Neuron (in vitro differentiated cells): Measurements from ENCODE around the gene BPIFB2.
"Not testable (repeated sequence)": the region's sequence is repeated elsewhere in the genome, so short reads cannot be mapped to it uniquely, and the experiment has no call there.

Experiments used
- H2AFZ ChIP-seq: one replicate; pipeline ENCODE4 v1.6.1; 2013; ENCODE audit warnings: low read depth, mild to moderate bottlenecking, inconsistent platforms, low read length, moderate library complexity
- H3K27me3 ChIP-seq: one replicate; pipeline ENCODE4 v1.6.1; 2013; ENCODE audit warnings: low read length; ENCODE audit not compliant: insufficient read depth
- H3K36me3 ChIP-seq: one replicate; pipeline ENCODE4 v1.6.1; 2013; ENCODE audit warnings: low read length; ENCODE audit not compliant: insufficient read depth
- H3K4me1 ChIP-seq: one replicate; pipeline ENCODE4 v1.6.1; 2013; ENCODE audit warnings: low read length; ENCODE audit not compliant: insufficient read depth
- H3K4me3 ChIP-seq: 2 replicates; pipeline ENCODE4 v1.5.1; 2013; ENCODE audit warnings: mild to moderate bottlenecking, low read length, moderate library complexity
- H3K9me3 ChIP-seq: one replicate; pipeline ENCODE4 v1.6.1; 2013; ENCODE audit warnings: low read length

The BPIFB2 gene

DNA sequence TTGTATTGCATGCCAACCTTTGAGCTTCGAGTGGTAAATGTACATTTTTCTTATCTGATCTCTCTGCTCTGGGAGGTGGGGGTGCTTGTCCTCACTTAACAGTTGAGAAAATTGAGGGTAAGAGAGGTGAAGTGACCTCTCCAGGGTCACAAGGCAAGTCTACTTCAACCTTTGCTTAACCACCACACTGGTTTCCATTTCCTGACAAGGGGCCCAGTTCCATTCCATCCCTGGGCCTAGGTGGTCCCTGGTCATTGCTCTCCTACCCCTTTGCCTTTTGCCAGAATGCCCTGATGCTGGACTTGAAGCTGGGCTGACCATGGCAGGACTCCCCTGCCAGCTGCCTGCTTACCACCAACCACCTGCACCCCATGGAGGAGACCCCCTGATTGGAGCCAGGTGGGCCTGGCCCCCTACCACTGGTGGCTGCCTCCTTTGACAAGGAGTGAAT lies 36.3 kb downstream of the BPIFB2 start:
- peaks cover 2% of the 10 kb centered on the region for H3K9me3 ChIP-seq
- H3K4me3 ChIP-seq, result no peak overlapping the region
- no peaks in the 10 kb centered on the region for H3K36me3 ChIP-seq

GRCh38 chr20:33045129-33045721 lies 37.7 kb downstream of the BPIFB2 start:
- not testable (repeated sequence) for H3K4me3 ChIP-seq, H3K27me3 ChIP-seq, H3K4me1 ChIP-seq, H3K36me3 ChIP-seq, H3K9me3 ChIP-seq, H2AFZ ChIP-seq

More for the DNA sequence above, 36.3 kb downstream of the BPIFB2 start:
- Histone ChIP-seq H2AFZ (no peak overlapping the region), H3K4me1 (no peaks in the 10 kb centered on the region), H3K27me3 (no peaks in the 10 kb centered on the region)

- H3K9me3 ChIP-seq, result peaks cover 2% of the 10 kb centered on the region
- no peaks in the 10 kb centered on the region for H3K36me3 ChIP-seq
- no peak overlapping the region for H2AFZ ChIP-seq
- no peaks in the 10 kb centered on the region for H3K27me3 ChIP-seq
- H3K4me3 ChIP-seq, result no peak overlapping the region
- H3K4me1 ChIP-seq, result no peaks in the 10 kb centered on the region
These were observed 38.9 kb downstream of the BPIFB2 start for GRCh38 chr20:33046412-33046811.

GRCh38 chr20:33051333-33051732 lies 43.8 kb downstream of the BPIFB2 start:
- Histone ChIP-seq H3K36me3 (no peaks in the 10 kb centered on the region), H3K27me3 (no peaks in the 10 kb centered on the region), H3K9me3 (no peaks in the 10 kb centered on the region), H3K4me1 (no peaks in the 10 kb centered on the region), H2AFZ (no peak overlapping the region), H3K4me3 (no peak overlapping the region)

DNA sequence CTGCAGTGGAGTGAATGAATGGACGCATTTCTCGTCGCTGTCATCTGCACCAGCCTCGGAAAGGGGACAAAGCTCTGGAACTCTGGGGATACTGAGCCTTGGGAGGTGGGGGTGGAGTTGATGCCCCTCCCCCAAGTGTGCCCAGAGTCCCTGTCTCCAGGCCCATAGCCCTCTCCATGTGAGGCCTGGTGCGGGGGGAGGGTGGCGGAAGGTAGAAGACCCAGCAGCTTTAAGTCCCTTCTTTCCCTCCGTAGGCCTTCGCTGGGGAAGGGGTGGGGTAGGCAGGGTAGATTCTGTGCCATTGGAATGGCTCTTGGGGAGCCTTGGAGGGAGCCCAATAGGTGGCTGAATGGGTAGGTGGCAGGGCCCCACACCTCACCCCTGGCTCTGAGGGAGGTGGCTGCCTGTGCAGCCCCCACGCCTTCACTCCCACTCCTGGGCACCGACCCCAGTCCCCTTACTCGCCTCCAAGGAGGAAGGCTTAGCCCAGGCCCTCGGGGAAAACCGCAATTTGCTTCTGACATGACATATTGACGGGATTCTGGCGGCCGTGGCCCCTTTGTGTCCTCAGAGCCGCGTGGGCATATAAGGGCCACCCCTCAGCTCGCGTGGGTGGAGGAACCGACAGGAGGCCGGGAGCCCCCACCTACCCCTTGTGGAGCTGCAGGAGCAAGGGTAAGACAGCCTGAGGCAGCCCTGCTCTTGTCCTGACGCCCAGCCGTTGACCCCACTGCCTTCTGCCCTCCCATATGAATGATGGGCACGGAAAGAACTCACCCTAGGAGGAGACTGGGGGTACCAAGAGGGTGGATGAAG lies 46.0 kb downstream of the BPIFB2 start, which contains the start of gene BPIFB3:
BPIFB3 (plus strand) TSS at position 613 of the 816 bp plus-strand sequence. CDS start 1,533 bp downstream, outside the sequence.
- Histone ChIP-seq H3K9me3 (no peaks in the 10 kb centered on the region), H3K36me3 (no peaks in the 10 kb centered on the region)

GRCh38 chr20:33054381-33054780 lies 46.9 kb downstream of the BPIFB2 start:
- Histone ChIP-seq H3K4me3 (no peak overlapping the region), H3K36me3 (no peaks in the 10 kb centered on the region), H3K9me3 (no peaks in the 10 kb centered on the region), H3K4me1 (no peaks in the 10 kb centered on the region), H2AFZ (no peak overlapping the region), H3K27me3 (no peaks in the 10 kb centered on the region)

More for the DNA sequence above, 46.0 kb downstream of the BPIFB2 start, which contains the start of gene BPIFB3:
- Histone ChIP-seq H2AFZ (no peak within 1 kb of the TSS), H3K27me3 (no peaks in the 10 kb centered on the region), H3K4me1 (no peaks in the 10 kb centered on the region), H3K4me3 (no peak within 1 kb of the TSS)

GRCh38 chr20:33054791-33055190 lies 47.3 kb downstream of the BPIFB2 start:
- Histone ChIP-seq H3K27me3 (no peaks in the 10 kb centered on the region), H3K9me3 (no peaks in the 10 kb centered on the region), H3K36me3 (no peaks in the 10 kb centered on the region)

DNA sequence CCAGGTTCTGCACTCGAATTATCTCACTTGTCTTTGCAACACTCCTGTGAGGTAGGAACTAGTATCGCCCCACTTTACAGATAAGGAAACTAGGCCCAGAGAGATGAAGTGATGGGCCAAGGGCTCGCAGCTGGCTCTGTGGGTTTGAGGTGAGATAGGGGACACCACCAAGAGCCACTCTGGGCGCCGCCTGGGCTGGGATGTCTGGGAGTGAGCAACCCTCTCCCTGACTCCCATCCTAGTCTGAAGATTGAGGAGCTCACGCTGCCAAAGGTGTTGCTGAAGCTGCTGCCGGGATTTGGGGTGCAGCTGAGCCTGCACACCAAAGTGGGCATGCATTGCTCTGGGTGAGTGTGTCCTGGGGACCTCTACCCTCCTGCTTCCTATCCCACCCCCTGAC lies 51.6 kb downstream of the BPIFB2 start:
- Histone ChIP-seq H3K4me3 (no peak overlapping the region), H3K4me1 (peaks cover 11% of the 10 kb centered on the region), H3K27me3 (no peaks in the 10 kb centered on the region), H2AFZ (no peak overlapping the region), H3K9me3 (no peaks in the 10 kb centered on the region), H3K36me3 (no peaks in the 10 kb centered on the region)

More at GRCh38 chr20:33054791-33055190, 47.3 kb downstream of the BPIFB2 start:
- H3K4me1 ChIP-seq, result no peaks in the 10 kb centered on the region
- no peak overlapping the region for H2AFZ ChIP-seq
- no peak overlapping the region for H3K4me3 ChIP-seq

GRCh38 chr20:33059741-33060390 lies 52.4 kb downstream of the BPIFB2 start:
- Histone ChIP-seq H3K4me3 (no peak overlapping the region), H3K27me3 (no peaks in the 10 kb centered on the region), H3K4me1 (peaks cover 11% of the 10 kb centered on the region), H3K9me3 (no peaks in the 10 kb centered on the region), H3K36me3 (no peaks in the 10 kb centered on the region), H2AFZ (no peak overlapping the region)

DNA sequence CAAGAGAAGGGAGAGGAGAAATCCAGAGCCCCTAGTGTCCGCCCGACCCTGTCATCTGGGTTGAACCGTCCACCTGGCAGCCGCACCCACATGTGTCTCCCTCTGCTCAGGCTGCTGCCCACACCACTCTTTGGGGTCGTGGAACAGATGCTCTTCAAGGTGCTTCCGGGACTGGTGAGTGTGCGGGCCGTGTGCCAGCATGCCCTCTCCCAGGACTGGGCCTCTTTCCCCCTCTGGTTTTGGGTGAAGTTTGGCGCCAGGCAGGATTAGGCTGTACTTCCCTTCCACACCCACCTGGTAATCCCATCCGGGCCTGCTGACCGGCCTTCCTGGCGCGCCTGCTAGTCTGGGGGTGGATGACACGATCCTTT lies 54.1 kb downstream of the BPIFB2 start:
- Histone ChIP-seq H2AFZ (no peak overlapping the region), H3K4me1 (peaks cover 11% of the 10 kb centered on the region), H3K36me3 (no peaks in the 10 kb centered on the region), H3K27me3 (no peaks in the 10 kb centered on the region), H3K4me3 (no peak overlapping the region), H3K9me3 (no peaks in the 10 kb centered on the region)

- Histone ChIP-seq H3K4me1 (peaks cover 11% of the 10 kb centered on the region), H3K4me3 (no peak overlapping the region), H3K27me3 (no peaks in the 10 kb centered on the region), H2AFZ (no peak overlapping the region), H3K36me3 (no peaks in the 10 kb centered on the region), H3K9me3 (no peaks in the 10 kb centered on the region)
These were observed 54.8 kb downstream of the BPIFB2 start for GRCh38 chr20:33062105-33062824.

GRCh38 chr20:33062825-33063149 lies 55.3 kb downstream of the BPIFB2 start:
- Histone ChIP-seq H3K36me3 (no peaks in the 10 kb centered on the region), H3K27me3 (no peaks in the 10 kb centered on the region), H2AFZ (no peak overlapping the region), H3K9me3 (no peaks in the 10 kb centered on the region), H3K4me3 (no peak overlapping the region), H3K4me1 (peaks cover 11% of the 10 kb centered on the region)

GRCh38 chr20:33063271-33063670 lies 55.8 kb downstream of the BPIFB2 start:
- Histone ChIP-seq H3K9me3 (no peaks in the 10 kb centered on the region), H3K27me3 (no peaks in the 10 kb centered on the region), H3K4me3 (no peak overlapping the region), H2AFZ (no peak overlapping the region), H3K36me3 (no peaks in the 10 kb centered on the region), H3K4me1 (peaks cover 11% of the 10 kb centered on the region)
